ENCODE results near the gene EXOC4. TPM values are rescaled to one million over a fixed set of nuclear protein-coding genes. Genes with fewer than 3 reads are reported as not detected.
"Not testable (repeated sequence)": the region's sequence is repeated elsewhere in the genome, so short reads cannot be mapped to it uniquely, and the experiment has no call there.

EXOC4 gene
- total RNA-seq, 1 donor from 2014 or later: 67.7 TPM

DNA sequence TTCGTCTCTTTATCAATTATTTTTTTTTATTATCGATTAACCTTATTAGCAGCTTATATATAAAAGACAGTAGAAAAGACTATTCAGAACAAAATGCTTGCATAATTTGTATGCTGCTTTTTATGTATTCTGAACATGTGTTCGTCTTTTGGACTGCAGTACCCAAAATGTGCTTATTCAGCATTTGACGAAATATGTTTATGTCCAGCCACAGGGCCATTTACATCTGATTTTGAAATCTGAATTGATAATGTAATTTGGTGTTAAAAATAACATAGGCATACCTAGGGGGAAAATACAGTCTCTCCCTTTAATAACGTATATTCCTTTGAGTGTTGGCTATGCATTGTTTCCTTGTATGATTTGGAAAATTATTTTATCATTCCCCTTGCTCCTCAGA lies 386.0 kb downstream of the EXOC4 start:
- peaks cover 6% of the 10 kb centered on the region for H3K9me3 Mint-ChIP-seq (ENCODE audit: low read depth)
- H3K4me1 Mint-ChIP-seq (ENCODE audit: low read depth): no peaks in the 10 kb centered on the region
- no peak overlapping the region for H3K4me3 Mint-ChIP-seq (ENCODE audit: unreplicated experiment)
- no peak for DNase-seq (ENCODE audit: low spot score)
- no peaks in the 10 kb centered on the region for H3K36me3 Mint-ChIP-seq (ENCODE audit: low read depth)
- TF ChIP-seq, protein P1, sequence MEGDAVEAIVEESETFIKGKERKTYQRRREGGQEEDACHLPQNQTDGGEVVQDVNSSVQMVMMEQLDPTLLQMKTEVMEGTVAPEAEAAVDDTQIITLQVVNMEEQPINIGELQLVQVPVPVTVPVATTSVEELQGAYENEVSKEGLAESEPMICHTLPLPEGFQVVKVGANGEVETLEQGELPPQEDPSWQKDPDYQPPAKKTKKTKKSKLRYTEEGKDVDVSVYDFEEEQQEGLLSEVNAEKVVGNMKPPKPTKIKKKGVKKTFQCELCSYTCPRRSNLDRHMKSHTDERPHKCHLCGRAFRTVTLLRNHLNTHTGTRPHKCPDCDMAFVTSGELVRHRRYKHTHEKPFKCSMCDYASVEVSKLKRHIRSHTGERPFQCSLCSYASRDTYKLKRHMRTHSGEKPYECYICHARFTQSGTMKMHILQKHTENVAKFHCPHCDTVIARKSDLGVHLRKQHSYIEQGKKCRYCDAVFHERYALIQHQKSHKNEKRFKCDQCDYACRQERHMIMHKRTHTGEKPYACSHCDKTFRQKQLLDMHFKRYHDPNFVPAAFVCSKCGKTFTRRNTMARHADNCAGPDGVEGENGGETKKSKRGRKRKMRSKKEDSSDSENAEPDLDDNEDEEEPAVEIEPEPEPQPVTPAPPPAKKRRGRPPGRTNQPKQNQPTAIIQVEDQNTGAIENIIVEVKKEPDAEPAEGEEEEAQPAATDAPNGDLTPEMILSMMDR (IDR thresholded peaks at IDR 0.05): no peak
- H3K27me3 Mint-ChIP-seq (ENCODE audit: low read depth): no peaks in the 10 kb centered on the region
- no peak overlapping the region for H3K27ac Mint-ChIP-seq (ENCODE audit: unreplicated experiment)

DNA sequence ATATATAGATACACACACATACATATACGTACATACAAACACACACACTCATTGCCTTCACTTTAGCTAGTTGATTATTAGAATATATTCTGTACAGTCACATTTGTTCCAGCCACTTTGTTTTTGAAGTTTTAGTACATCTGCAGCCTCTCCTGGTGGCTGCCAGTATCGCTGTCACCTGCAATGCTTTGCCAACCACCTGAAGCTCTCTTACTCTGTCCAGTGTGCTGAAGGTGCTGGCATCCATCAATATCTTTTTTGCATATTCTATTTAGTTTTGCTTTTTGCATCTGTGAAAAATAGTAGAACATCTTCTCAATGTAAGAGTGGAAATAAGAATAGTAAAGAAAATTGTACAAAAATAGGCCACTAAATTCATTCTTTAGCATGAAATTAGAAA lies 388.6 kb downstream of the EXOC4 start:
- Mint-ChIP-seq H3K4me3 (ENCODE audit: unreplicated experiment) (no peak overlapping the region), H3K36me3 (ENCODE audit: low read depth) (peaks cover 2% of the 10 kb centered on the region), H3K27ac (ENCODE audit: unreplicated experiment) (no peak overlapping the region), H3K4me1 (ENCODE audit: low read depth) (peaks cover 10% of the 10 kb centered on the region), H3K9me3 (ENCODE audit: low read depth) (peaks cover 14% of the 10 kb centered on the region), H3K27me3 (ENCODE audit: low read depth) (no peaks in the 10 kb centered on the region)
- no peak for DNase-seq (ENCODE audit: low spot score)
- TF ChIP-seq, protein P1 (IDR thresholded peaks at IDR 0.05): no peak

DNA sequence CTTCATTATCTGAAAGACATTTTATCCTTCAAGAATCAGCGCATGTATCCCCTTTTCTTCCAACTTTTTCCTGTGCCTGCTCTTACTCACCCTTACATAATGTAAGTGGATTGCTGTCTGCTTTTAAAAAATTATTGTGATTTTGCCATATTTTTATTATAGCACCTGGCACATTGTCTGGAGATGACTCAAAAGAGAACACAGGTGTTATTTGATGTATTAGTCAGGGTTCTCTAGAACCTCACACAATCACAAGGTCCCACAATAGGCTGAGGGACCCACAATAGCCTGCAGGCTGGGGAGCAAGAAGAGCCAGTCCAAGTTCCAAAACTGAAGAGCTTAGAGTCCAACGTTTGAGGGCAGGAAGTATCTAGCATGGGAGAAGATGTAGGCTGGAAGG lies 390.0 kb downstream of the EXOC4 start:
- TF ChIP-seq, protein P1 (IDR thresholded peaks at IDR 0.05): no peak
- Mint-ChIP-seq H3K4me3 (ENCODE audit: unreplicated experiment) (no peak overlapping the region), H3K4me1 (ENCODE audit: low read depth) (peaks cover 19% of the 10 kb centered on the region)

DNA sequence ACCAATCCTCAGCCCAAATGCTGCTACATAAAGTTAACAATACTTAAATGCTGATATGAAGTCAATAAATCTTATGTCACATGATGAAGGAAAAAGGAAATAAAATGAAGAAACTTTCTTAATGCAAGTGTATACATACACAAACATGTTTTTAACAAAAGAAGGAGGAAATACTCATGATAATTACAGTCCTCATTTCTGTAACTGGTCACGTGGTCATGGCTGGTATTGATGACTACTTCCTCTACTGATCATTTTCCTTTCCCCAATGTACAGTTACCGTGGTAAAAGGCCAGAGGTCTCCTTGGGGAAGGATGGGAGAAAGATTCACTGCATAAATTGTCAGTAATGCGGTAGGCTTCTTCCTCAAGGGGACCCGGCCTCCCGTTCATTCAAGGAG lies 390.8 kb downstream of the EXOC4 start:
- not testable (repeated sequence) for H3K36me3 Mint-ChIP-seq (ENCODE audit: low read depth); H3K27me3 Mint-ChIP-seq (ENCODE audit: low read depth); H3K27ac Mint-ChIP-seq (ENCODE audit: unreplicated experiment); H3K4me3 Mint-ChIP-seq (ENCODE audit: unreplicated experiment); DNase-seq (ENCODE audit: low spot score)
- Mint-ChIP-seq H3K4me1 (ENCODE audit: low read depth) (peaks cover 25% of the 10 kb centered on the region), H3K9me3 (ENCODE audit: low read depth) (peaks cover 14% of the 10 kb centered on the region)

More for the DNA sequence above, 390.0 kb downstream of the EXOC4 start:
- no peak for DNase-seq (ENCODE audit: low spot score)
- H3K9me3 Mint-ChIP-seq (ENCODE audit: low read depth): peaks cover 14% of the 10 kb centered on the region
- H3K36me3 Mint-ChIP-seq (ENCODE audit: low read depth): peaks cover 2% of the 10 kb centered on the region
- no peaks in the 10 kb centered on the region for H3K27me3 Mint-ChIP-seq (ENCODE audit: low read depth)
- no peak overlapping the region for H3K27ac Mint-ChIP-seq (ENCODE audit: unreplicated experiment)

DNA sequence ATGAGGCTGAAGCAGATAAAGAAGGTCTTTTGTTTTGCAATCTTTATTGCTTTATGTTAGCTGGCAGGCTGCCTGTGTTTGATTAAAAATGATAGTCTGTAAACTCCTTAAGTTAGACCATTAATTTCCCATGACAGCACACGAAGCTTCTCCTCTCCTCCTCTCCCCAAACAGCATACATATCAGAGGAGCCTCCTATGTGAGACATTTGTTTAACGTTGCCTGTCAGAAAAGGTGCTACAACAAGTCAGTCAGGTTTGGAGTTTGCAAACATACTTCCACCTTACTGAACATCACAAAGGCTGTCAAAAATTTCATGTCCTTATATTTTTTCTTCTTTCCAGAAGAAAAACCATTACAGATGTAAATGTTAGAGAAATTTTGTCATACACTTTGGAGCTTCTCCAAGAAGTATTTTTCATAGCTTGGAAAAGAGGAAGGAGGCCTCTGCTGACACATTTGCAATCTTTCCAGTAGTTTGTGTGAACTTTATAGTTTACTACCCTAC lies 393.1 kb downstream of the EXOC4 start:
- Mint-ChIP-seq H3K27ac (ENCODE audit: unreplicated experiment) (peak overlapping the region; percentile 42), H3K9me3 (ENCODE audit: low read depth) (peaks cover 14% of the 10 kb centered on the region), H3K36me3 (ENCODE audit: low read depth) (peaks cover 2% of the 10 kb centered on the region), H3K4me3 (ENCODE audit: unreplicated experiment) (no peak overlapping the region), H3K27me3 (ENCODE audit: low read depth) (no peaks in the 10 kb centered on the region), H3K4me1 (ENCODE audit: low read depth) (peaks cover 41% of the 10 kb centered on the region)
- TF ChIP-seq, protein P1 (IDR thresholded peaks at IDR 0.05): no peak
- DNase-seq (ENCODE audit: low spot score): no peak

All from chondrocyte (in vitro differentiated cells).